GM19023 (cell line): ENCODE data around the gene WDFY2.

ENCODE experiments used
- ATAC-seq: cut with Tn5 transposase; IDR thresholded peaks from one replicate; pipeline ENCODE4 v1.9.1; 2021; ENCODE audit warnings: mild to moderate bottlenecking, moderate library complexity; ENCODE audit not compliant: unreplicated experiment

The WDFY2 gene

GRCh38 chr13:51733374-51734298, 149.4 kb downstream of the WDFY2 start:
- ATAC-seq, result no peak

GRCh38 chr13:51734786-51735185, 150.5 kb downstream of the WDFY2 start:
- no peak for ATAC-seq

- no peak for ATAC-seq
Observed at GRCh38 chr13:51737609-51738008, 153.3 kb downstream of the WDFY2 start.

GRCh38 chr13:51738226-51738905, 154.1 kb downstream of the WDFY2 start:
- no peak for ATAC-seq

- ATAC-seq, result no peak
Observed at GRCh38 chr13:51739027-51739764, 154.9 kb downstream of the WDFY2 start.

GRCh38 chr13:51740698-51741097, 156.4 kb downstream of the WDFY2 start:
- ATAC-seq, result no peak

GRCh38 chr13:51742031-51742430, 157.8 kb downstream of the WDFY2 start:
- no peak for ATAC-seq

GRCh38 chr13:51742611-51743010, 158.3 kb downstream of the WDFY2 start:
- ATAC-seq, result no peak

- ATAC-seq, result no peak
Observed at GRCh38 chr13:51745243-51745642, 161.0 kb downstream of the WDFY2 start.

- ATAC-seq, result no peak
Observed at GRCh38 chr13:51746802-51747201, 162.5 kb downstream of the WDFY2 start.

- ATAC-seq, result no peak
Observed at GRCh38 chr13:51747438-51748434, 163.5 kb downstream of the WDFY2 start.

GRCh38 chr13:51756651-51757050, 172.4 kb downstream of the WDFY2 start:
- no peak for ATAC-seq

- no peak for ATAC-seq
Observed at GRCh38 chr13:51758691-51759090, 174.4 kb downstream of the WDFY2 start.

- ATAC-seq, result no peak
Observed at GRCh38 chr13:51759240-51759639, 175.0 kb downstream of the WDFY2 start.

GRCh38 chr13:51760592-51760991, 176.3 kb downstream of the WDFY2 start:
- no peak for ATAC-seq

GRCh38 chr13:51761643-51762350, 177.5 kb downstream of the WDFY2 start:
- ATAC-seq, result no peak

- ATAC-seq, result no peak
Observed at GRCh38 chr13:51763486-51763885, 179.2 kb downstream of the WDFY2 start.

GRCh38 chr13:51764184-51765141, 180.2 kb downstream of the WDFY2 start:
- peak; percentile 79 for ATAC-seq
